Adrenal gland (tissue), 12 donors: ENCODE data around the gene PPT2. TPM values are rescaled to one million over a fixed set of nuclear protein-coding genes. Genes with fewer than 3 reads are reported as not detected.

Source experiments
- DNase-seq, 7 donors: peaks; one replicate each; pipeline ENCODE4 v3.0.0-alpha.2; 2019 to 2020
- H3K27ac ChIP-seq, 5 donors: fragments of 200-600 bp; sonication (generic) in 4 of 5; 1 replicate in 3 of 5; 2 replicates in 2 of 5; pipeline versions ENCODE4 v1.5.1 to v1.8.0; 2016 to 2020; ENCODE audit warnings: mild to moderate bottlenecking in 1 of 5
- H3K27me3 ChIP-seq: fragments of 200-600 bp; 2 replicates; pipeline ENCODE4 v1.8.0; 2021
- H3K36me3 ChIP-seq, 2 donors: fragments of 200-600 bp; replicated peaks in 1 of 2; 1 replicate in 1 of 2; 2 replicates in 1 of 2; pipeline versions ENCODE4 v1.5.1 to v1.8.0; 2018 to 2022
- H3K4me1 ChIP-seq, 2 donors: fragments of 200-600 bp; replicated peaks in 1 of 2; 1 replicate in 1 of 2; 2 replicates in 1 of 2; pipeline versions ENCODE4 v1.5.1 to v1.8.0; 2018 to 2021
- H3K4me3 ChIP-seq, 4 donors: fragments of 200-600 bp; sonication (generic) in 3 of 4; one replicate each; pipeline ENCODE4 v1.5.1; 2016 to 2018
- H3K9me3 ChIP-seq, 3 donors: fragments of 200-600 bp; sonication (generic) in 1 of 3; replicated peaks in 1 of 3; 1 replicate in 2 of 3; 2 replicates in 1 of 3; pipeline versions ENCODE4 v1.5.1 to v1.8.0; 2016 to 2021
- POLR2A ChIP-seq, 2 donors: fragments of 450-650 bp; IDR thresholded peaks; one replicate each; pipeline ENCODE4 v1.6.1; 2017; ENCODE audit warnings: antibody characterized with exemption in 2 of 2, mild to moderate bottlenecking in 2 of 2, moderate library complexity in 1 of 2
- WGBS, 4 donors: extraction: QIAGEN DNeasy Blood & Tissue Kit in 2 of 4; methylation state at CpG; one replicate each; pipeline versions ENCODE4 v1.1.5 to v1.1.7; 2013 to 2017; 5-methylcytosine and 5-hydroxymethylcytosine counted together
- intact Hi-C, 2 donors: fragments of 100-400 bp; cut with DNase I; formaldehyde crosslinking; loops; one replicate each; pipeline versions ENCODE4 v1.14.1 to v1.15.0; 2022 to 2023
- polyA plus RNA-seq, 3 donors: library from polyadenylated mRNA; stranded (reverse); fragments of 200-250 nt in 2 of 3; fragments of 350-450 nt in 1 of 3; fragmentation: Illumina TruSeq in 1 of 3; extraction: RNeasy Lipid Tissue Mini Kit (QIAGEN cat#74804) in 1 of 3; gene quantifications; one replicate each; pipeline ENCODE4 v1.2.3, GENCODE V29; 2013 to 2014
- total RNA-seq, 9 donors: library from RNA; depleted of rRNA in 4 of 9; stranded (reverse); fragments of >200 nt in 4 of 9; fragments of 120-200 nt in 1 of 9; fragmentation: NEBNext Ultra II Directional in 1 of 9; extraction: Animal tissue kit (Norgen Biotek cat#: 25700) in 1 of 9; gene quantifications; one replicate each; pipeline versions ENCODE4 v1.1.0 to v1.2.4, GENCODE V29; 2013 to 2023
- TF ChIP-seq, protein P1 (sequence below), 6 experiments: fragments of 450-650 bp in 4 of 6; fragments of 200-600 bp in 2 of 6; sonication (generic) in 1 of 6; IDR thresholded peaks; 1 replicate in 5 of 6; 2 replicates in 1 of 6; pipeline versions ENCODE4 v1.5.1 to v1.8.0; 2016 to 2021; ENCODE audit warnings: antibody characterized with exemption in 6 of 6, mild to moderate bottlenecking in 2 of 6, moderate library complexity in 1 of 6
- donor health status: healthy with polysubstance abuse.
- donor health status: Bipolar disorder and iron deficiency.
- donor health status: DM: yes; HTN: yes; CAD: no.
- donor health status: DM: no; HTN: no; CAD: no.
- donor health status: DM: no; HTN: no; CAD: no.
- donor health status: DM: yes; HTN: yes; CAD: no.

Gene PPT2
- total and polyA plus RNA-seq, 12 donors, result 10.4 to 33.6 (median 23.1) TPM

DNA sequence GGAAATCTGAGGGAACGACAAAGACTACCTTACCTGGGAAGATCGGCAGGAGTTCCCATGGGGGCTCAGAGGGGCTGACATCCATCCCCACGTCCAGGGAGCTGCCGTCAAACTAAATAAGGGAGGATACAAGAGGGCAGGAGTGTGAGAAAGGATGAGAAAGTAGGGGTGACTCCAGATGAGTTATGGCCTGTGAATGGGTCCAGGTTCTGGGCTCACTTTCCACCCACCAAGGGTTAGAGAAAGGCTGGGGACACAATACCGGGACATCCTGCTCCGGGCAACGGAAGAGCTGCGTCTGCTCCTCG lies 26.6 kb upstream of the PPT2 start:
- no peaks in the 10 kb centered on the region for H3K9me3 ChIP-seq
- DNase-seq, result no peak
- H3K27ac ChIP-seq, result peak overlapping the region in 2 of 5 donors; percentile 79 to 94
- H3K4me1 ChIP-seq, result peaks cover 20 to 29% of the 10 kb centered on the region in 2 donors
- intact Hi-C loops, result no loop called here
- H3K4me3 ChIP-seq, result peak overlapping the region in 3 of 4 donors; percentile 88 to 100 (median 96)
- peaks cover 0 to 34% of the 10 kb centered on the region in 2 donors for H3K36me3 ChIP-seq
- no peaks in the 10 kb centered on the region for H3K27me3 ChIP-seq
- WGBS, 4 donors, result 2 to 7% (median 4%) methylated on average over 6 to 9 of the region's 9 CpGs
- TF ChIP-seq, protein P1, sequence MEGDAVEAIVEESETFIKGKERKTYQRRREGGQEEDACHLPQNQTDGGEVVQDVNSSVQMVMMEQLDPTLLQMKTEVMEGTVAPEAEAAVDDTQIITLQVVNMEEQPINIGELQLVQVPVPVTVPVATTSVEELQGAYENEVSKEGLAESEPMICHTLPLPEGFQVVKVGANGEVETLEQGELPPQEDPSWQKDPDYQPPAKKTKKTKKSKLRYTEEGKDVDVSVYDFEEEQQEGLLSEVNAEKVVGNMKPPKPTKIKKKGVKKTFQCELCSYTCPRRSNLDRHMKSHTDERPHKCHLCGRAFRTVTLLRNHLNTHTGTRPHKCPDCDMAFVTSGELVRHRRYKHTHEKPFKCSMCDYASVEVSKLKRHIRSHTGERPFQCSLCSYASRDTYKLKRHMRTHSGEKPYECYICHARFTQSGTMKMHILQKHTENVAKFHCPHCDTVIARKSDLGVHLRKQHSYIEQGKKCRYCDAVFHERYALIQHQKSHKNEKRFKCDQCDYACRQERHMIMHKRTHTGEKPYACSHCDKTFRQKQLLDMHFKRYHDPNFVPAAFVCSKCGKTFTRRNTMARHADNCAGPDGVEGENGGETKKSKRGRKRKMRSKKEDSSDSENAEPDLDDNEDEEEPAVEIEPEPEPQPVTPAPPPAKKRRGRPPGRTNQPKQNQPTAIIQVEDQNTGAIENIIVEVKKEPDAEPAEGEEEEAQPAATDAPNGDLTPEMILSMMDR (IDR thresholded peaks at IDR 0.05), result no peak
- TF ChIP-seq POLR2A (IDR thresholded peaks at IDR 0.05), result no peak

DNA sequence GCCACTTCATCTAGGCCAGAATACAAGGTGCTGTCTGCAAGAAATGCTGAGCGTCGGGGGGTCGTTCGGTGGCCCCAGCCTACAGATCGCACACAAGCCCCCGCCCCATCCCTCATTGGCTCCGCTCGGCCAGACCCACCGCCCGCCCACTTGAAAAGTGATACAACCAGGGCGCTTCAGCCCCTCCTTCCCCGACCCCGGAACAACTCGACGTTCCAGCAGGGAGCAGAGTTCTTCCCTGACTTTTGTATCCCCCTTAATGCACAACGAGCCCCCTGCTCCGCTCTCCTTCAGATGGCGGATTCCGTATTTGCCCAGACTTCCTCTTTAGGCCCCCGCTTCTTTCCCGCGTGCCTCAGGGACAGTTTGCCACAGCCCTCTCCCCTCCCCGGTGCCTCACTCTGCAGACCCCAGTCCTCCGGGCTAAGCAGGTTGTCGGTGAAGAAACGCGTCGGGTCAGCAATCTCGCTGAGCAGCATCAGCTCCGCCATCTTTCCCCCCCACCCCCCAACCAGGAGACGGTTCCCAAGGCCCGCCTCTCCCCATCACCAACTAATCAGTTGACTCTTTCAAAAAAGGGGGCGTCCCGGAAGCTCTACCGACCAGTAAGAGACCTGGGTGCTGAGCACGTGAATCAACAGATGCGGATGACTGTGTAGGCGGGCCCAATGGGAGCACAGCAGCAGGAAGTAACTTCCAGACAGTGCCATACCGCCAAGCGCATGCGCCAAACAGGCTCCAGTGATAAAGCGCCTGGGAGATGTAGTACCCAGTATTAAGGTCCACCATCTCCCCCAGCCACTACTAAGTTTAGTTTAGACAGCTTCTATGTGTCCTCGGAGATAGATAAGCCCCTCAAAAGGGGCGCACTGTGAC lies 26.0 kb upstream of the PPT2 start, which contains the start of gene ATF6B:
ATF6B (minus strand) TSS at position 530 of the 876 bp plus-strand sequence; CDS start at position 491, 39 bp downstream.
- H3K27me3 ChIP-seq, result no peaks in the 10 kb centered on the region
- intact Hi-C loops, result no loop called here
- no peaks in the 10 kb centered on the region for H3K9me3 ChIP-seq
- peaks cover 0 to 32% of the 10 kb centered on the region in 2 donors for H3K36me3 ChIP-seq
- DNase-seq, result peak; percentile 97 to 100 (median 100)
- WGBS, 4 donors, result 0 to 1% (median 1%) methylated on average over 29 to 44 of the region's 44 CpGs
- peak within 1 kb of the TSS; percentile 74 to 94 (median 88) for H3K27ac ChIP-seq
- peak; percentile 28 to 65 for TF ChIP-seq POLR2A (IDR thresholded peaks at IDR 0.05)
- TF ChIP-seq, protein P1 (IDR thresholded peaks at IDR 0.05), result no peak
- peak within 1 kb of the TSS; percentile 54 to 100 (median 92) for H3K4me3 ChIP-seq
- H3K4me1 ChIP-seq, result peaks cover 20 to 29% of the 10 kb centered on the region in 2 donors

DNA sequence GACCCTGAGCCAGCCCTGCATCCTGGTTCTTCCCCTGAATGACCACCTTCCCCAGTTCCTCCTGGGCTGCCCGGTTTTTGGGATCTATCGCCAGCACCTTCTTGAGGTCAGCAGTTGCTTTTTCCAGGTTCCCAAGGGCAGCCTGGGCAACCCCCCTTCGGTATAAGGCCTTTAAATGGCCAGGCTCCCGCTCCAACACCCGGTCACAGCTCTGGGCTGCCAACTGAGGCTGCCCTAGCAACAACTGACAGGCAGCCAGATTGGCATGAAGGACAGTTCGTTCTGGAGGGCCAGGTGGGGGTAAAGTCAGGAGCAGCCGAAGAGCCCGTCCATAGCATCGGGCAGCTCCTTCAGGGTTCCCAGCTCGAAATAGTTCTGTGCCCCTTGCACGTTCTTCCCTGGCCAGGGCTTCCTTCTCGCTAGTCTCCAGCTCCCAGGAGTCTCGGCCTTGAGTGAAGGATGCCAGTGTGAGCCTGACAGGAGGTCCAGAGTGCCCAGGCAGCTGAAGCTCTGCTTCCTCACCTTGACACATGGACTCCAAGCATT lies 25.1 kb upstream of the PPT2 start:
- DNase-seq, result no peak
- 79 to 84% (median 80%) methylated on average over 11 to 13 of the region's 13 CpGs for WGBS, 4 donors
- Histone ChIP-seq H3K4me3 (peak overlapping the region in 1 of 4 donors; percentile 76), H3K4me1 (peaks cover 20 to 29% of the 10 kb centered on the region in 2 donors), H3K36me3 (peaks cover 0 to 25% of the 10 kb centered on the region in 2 donors), H3K27me3 (no peaks in the 10 kb centered on the region), H3K27ac (peak overlapping the region in 4 of 5 donors; percentile 23 to 95 (median 90)), H3K9me3 (no peaks in the 10 kb centered on the region)
- TF ChIP-seq, protein P1 (IDR thresholded peaks at IDR 0.05), result no peak
- no peak for TF ChIP-seq POLR2A (IDR thresholded peaks at IDR 0.05)
- intact Hi-C loops, result no loop called here

DNA sequence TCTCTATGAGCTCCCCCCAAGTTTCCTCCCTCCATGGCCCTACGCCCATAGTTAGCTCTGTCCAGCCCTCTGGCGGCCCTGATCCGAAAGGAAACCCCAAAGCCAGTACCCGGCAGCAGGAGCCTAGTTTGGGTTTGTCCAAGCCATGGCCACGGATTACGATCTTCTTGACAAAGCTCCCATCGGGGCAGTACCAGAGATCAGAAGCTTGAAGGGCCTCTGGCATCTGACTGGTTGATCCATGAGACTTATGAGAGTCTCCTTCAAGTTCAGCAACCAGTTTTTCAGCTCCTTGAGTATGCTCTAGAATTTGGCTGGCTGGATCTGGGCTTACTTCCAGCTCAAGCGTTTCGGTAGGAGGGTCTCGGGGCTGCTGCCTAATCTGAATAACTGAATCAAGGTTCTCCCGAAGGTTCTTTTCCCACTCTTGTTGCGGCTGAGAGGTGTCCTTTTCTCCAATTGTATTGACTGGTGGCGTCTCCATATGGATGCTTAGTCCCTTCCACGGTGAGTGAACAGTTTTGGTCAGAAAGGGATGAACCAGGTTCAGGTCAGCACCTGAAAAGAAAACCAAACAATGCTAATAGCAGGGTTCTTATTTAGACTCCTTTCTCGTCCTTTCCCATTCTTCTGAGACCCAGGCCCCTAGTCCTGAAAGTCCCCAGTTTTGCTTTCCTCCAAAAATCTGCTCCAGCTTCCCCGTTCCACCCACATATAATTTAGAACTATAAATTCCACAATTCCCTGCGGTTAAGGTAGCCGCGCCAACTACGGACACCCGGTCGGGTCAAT lies 24.4 kb upstream of the PPT2 start:
- intact Hi-C loops, result no loop called here
- Histone ChIP-seq H3K4me1 (peaks cover 20 to 29% of the 10 kb centered on the region in 2 donors), H3K4me3 (peak overlapping the region; percentile 37 to 93 (median 78)), H3K9me3 (no peaks in the 10 kb centered on the region), H3K27me3 (no peaks in the 10 kb centered on the region), H3K27ac (peak overlapping the region; percentile 53 to 95 (median 92)), H3K36me3 (peaks cover 0 to 19% of the 10 kb centered on the region in 2 donors)
- no peak for DNase-seq
- 15 to 34% (median 29%) methylated on average over 16 to 22 of the region's 22 CpGs for WGBS, 4 donors
- TF ChIP-seq, protein P1 (IDR thresholded peaks at IDR 0.05), result no peak
- no peak for TF ChIP-seq POLR2A (IDR thresholded peaks at IDR 0.05)
